ENCODE measurements around the gene SPATA25.
"Not testable (repeated sequence)": the region's sequence is repeated elsewhere in the genome, so short reads cannot be mapped to it uniquely, and the experiment has no call there.

Gene SPATA25

DNA sequence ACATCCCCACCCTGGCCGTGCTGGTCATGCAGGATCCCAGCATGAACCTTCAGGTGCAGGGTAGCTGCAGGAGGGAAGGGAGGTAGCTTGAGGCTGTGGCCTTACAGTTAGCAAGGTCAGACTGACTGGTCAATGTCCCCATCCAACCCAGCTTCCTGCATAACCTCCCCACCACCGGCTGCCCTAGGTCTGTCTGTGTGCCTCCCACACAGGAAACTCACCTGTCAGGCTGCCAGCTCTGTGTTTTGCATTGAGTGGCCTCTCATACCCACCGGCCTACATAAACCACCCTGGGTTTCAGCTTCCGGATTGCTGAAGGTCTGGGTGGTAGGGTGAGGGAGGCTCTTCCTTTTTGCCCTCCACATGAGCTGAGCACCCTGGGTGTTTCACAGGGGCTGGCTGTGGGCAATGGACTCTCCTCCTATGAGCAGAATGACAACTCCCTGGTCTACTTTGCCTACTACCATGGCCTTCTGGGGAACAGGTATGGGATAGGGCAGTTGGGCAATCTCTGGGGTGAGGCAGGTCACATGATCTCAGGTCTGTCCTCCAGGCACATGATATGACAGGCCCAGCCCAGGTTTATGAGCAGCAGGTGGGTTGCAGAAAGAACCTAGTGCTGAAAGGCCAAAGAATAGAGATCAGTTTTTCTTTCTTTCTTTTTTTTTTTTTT, 5.5 kb upstream of the SPATA25 start:
- no peak for DNase-seq (ENCODE audit: low spot score)

GRCh38 chr20:45892049-45892825, 4.8 kb upstream of the SPATA25 start:
- DNase-seq (ENCODE audit: low spot score) = peak; percentile 38

GRCh38 chr20:45890985-45891983, 3.9 kb upstream of the SPATA25 start, which contains the start of the genes CTSA and NEURL2:
Gene CTSA, plus strand, starts transcription at chr20:45891335. Its CDS starts 234 bp downstream, at chr20:45891569.
Gene NEURL2, minus strand, starts transcription at chr20:45891208. Its CDS starts 217 bp downstream, at chr20:45890991.
- DNase-seq (ENCODE audit: low spot score) = peak; percentile 95

GRCh38 chr20:45890077-45890984, 2.9 kb upstream of the SPATA25 start:
- DNase-seq (ENCODE audit: low spot score) = peak; percentile 68

GRCh38 chr20:45888681-45889080, 1.3 kb upstream of the SPATA25 start:
- no peak for DNase-seq (ENCODE audit: low spot score)

GRCh38 chr20:45886590-45887345, 654 bp downstream of the SPATA25 start:
- no peak for DNase-seq (ENCODE audit: low spot score)

DNA sequence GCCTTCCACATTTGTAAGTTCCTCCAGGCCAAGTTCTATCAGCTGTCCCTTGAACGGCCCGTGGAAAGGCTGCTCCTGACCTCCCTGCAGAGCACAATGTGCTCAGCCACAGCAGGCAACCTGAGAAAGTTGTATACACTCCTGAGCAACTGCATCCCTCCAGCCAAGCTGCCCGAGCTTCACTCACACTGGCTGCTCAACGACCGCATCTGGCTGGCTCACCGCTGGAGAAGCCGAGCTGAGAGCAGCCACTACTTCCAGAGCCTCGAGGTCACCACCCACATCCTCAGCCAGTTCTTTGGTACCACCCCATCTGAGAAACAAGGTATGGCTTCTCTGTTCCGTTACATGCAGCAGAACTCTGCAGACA, 4.3 kb downstream of the SPATA25 start:
- DNase-seq (ENCODE audit: low spot score) = no peak

DNA sequence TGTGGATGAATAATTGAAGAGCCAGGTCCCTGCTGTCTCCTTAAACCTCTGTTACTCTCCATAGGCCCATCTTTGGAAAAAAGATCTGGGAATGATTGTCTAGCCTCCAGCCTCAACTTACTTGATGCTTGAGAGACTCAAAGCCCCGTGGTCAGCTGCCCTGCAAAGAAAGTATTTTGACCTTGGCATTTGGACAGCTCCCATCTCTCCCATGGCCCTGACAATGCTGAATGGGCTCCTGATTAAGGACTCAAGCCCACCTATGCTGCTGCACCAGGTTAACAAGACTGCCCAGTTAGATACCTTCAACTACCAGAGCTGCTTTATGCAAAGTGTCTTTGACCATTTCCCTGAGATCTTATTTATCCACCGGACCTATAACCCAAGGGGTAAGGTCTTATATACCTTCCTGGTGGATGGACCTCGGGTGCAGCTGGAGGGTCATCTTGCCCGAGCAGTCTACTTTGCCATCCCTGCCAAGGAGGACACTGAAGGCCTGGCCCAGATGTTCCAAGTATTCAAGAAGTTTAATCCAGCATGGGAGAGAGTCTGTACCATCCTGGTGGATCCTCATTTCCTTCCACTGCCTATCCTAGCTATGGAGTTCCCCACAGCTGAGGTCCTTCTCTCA, 4.8 kb downstream of the SPATA25 start:
- DNase-seq (ENCODE audit: low spot score) = no peak

- peak; percentile 99 for DNase-seq (ENCODE audit: low spot score)
Observed at GRCh38 chr20:45880988-45881788, 6.2 kb downstream of the SPATA25 start, which contains the start of gene ZSWIM1. Gene ZSWIM1, plus strand, starts transcription at chr20:45881227. Its CDS starts 1,366 bp downstream, at chr20:45882593.

- no peak for DNase-seq (ENCODE audit: low spot score)
Observed at GRCh38 chr20:45878076-45878761, 9.2 kb downstream of the SPATA25 start.

DNA sequence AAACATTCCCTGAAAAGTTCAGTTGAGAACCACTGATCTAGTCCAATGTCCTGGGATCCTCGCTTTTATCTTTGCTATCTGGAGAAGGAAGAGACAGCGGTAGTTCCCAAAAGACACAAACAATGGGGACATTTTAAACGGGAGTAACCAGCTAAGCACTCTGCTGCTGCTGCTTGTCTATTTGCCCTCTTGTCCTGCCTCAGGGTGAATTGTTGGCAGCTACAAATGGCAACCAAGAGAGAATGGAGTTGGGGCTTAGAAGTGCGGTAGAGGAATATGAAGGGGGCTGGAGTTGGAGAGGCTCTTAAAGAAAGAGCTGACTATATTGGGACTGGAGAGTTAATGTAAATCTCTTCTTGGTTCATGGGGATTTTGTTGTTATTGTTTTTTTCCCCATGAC, 12.8 kb downstream of the SPATA25 start:
- DNase-seq (ENCODE audit: low spot score) = no peak

- not testable (repeated sequence) for DNase-seq (ENCODE audit: low spot score)
Observed at GRCh38 chr20:45874104-45874481, 13.3 kb downstream of the SPATA25 start.

- DNase-seq (ENCODE audit: low spot score) = no peak
Observed at GRCh38 chr20:45873409-45874103, 13.9 kb downstream of the SPATA25 start.

- no peak for DNase-seq (ENCODE audit: low spot score)
Observed at GRCh38 chr20:45872626-45873025, 14.8 kb downstream of the SPATA25 start.

DNA sequence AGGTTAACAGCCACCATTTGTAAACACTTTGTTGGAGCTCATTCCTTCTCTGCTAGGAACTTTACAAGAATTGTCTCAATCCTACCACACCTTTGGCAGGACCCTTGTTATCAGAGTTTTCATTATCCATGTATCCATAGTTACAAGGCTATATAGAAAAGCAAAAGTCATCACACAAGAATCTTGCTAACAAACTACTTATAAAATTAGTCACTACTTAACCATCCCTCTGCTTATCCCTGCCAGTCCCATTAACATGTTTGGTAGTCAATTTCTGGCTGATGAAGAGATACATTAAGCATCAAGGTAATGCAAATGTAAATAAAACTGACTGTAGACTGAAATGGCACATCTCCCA, 19.6 kb downstream of the SPATA25 start:
- no peak for DNase-seq (ENCODE audit: low spot score)

DNA sequence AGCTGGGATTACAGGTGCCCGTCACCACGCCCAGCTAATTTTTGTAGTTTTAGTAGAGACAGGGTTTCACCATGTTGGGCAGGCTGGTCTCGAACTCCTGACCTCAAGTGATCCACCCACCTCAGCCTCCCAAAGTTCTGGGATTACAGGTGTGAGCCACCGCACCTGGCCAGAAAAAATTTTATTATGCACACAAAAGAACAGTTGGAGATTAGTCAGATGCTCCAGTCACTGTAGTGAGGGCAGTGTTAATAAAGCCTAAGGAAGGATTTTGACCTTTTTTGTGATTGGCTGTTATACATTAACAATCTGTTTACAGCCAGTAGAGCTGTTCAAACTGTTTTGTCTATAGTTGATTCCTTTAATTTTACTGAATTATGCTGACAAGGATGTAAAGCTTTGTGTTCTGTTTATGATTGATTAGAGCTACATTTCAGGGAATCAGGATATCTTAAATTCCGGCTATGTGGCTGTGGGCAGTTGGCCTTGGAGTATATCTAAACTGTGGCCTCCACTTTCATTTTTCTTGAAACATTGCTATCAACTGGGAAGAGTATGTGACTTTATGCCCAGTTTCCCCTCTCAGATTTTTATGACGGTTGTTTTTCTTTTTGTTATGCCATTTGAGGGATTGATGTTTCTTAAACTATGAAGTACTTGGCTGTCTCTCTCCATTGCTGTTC, 20.1 kb downstream of the SPATA25 start:
- DNase-seq (ENCODE audit: low spot score) = no peak

- no peak for DNase-seq (ENCODE audit: low spot score)
Observed at GRCh38 chr20:45866454-45866853, 21.0 kb downstream of the SPATA25 start.

All from SW480 (cell line).